Renal cortex interstitium (tissue), 11 donors: Measurements from ENCODE around the gene KIF26A. TPM values are rescaled to one million over a fixed set of nuclear protein-coding genes. Genes with fewer than 3 reads are reported as not detected.

Experiments used
- DNase-seq, 11 donors: peaks; one replicate each; pipeline ENCODE4 v3.0.0-alpha.2; 2013; ENCODE audit warnings: low read depth in 9 of 11, low spot score in 4 of 11; ENCODE audit errors: extremely low read depth in 1 of 11
- polyA plus RNA-seq, 3 donors: library from polyadenylated mRNA; unstranded; fragments of 120-200 nt; gene quantifications; one replicate each; pipeline ENCODE4 v1.2.1, GENCODE V29; 2013; ENCODE audit not compliant: insufficient read length in 3 of 3

KIF26A gene
- polyA plus RNA-seq, 3 donors = 6.2 to 14.3 (median 12.8) TPM

- no peak for DNase-seq
These were observed 18.1 kb upstream of the KIF26A start for GRCh38 chr14:104120281-104120741.

- no peak for DNase-seq
These were observed 17.2 kb upstream of the KIF26A start for GRCh38 chr14:104121142-104121541.

- DNase-seq = no peak
These were observed 14.5 kb upstream of the KIF26A start for GRCh38 chr14:104123879-104124278.

- DNase-seq = no peak
These were observed 13.4 kb upstream of the KIF26A start for GRCh38 chr14:104125011-104125410.

- no peak for DNase-seq
These were observed 11.6 kb upstream of the KIF26A start for GRCh38 chr14:104126753-104127152.

- no peak for DNase-seq
These were observed 9.4 kb upstream of the KIF26A start for GRCh38 chr14:104128981-104129380.

- no peak for DNase-seq
These were observed 8.8 kb upstream of the KIF26A start for GRCh38 chr14:104129556-104129955.

GRCh38 chr14:104130974-104131651 is 7.3 kb upstream of the KIF26A start:
- no peak for DNase-seq

- no peak for DNase-seq
These were observed 6.2 kb upstream of the KIF26A start for GRCh38 chr14:104131968-104132732.

GRCh38 chr14:104132981-104133380 is 5.4 kb upstream of the KIF26A start:
- DNase-seq = no peak

- DNase-seq = no peak
These were observed 4.9 kb upstream of the KIF26A start for GRCh38 chr14:104133496-104133895.

- no peak for DNase-seq
These were observed 4.1 kb upstream of the KIF26A start for GRCh38 chr14:104134061-104134965.

GRCh38 chr14:104135121-104135903 is 3.1 kb upstream of the KIF26A start:
- DNase-seq = no peak

- DNase-seq = no peak
These were observed 2.4 kb upstream of the KIF26A start for GRCh38 chr14:104135904-104136471.

GRCh38 chr14:104136472-104137296 is 1.7 kb upstream of the KIF26A start:
- no peak for DNase-seq

- DNase-seq = no peak
These were observed 890 bp upstream of the KIF26A start for GRCh38 chr14:104137297-104138097.
